SK-N-SH (cell line): ENCODE measurements around the gene GHRH. TPM values are rescaled to one million over a fixed set of nuclear protein-coding genes. Genes with fewer than 3 reads are reported as not detected.

Experiments used
- CTCF ChIA-PET: fragments of 300-600, 350-600 bp; formaldehyde crosslinking; extraction: SDS; loops from one replicate; lab custom pipeline; 2021; lab: Yijun Ruan, JAX
- POLR2A ChIA-PET: fragments of 350-600 bp; sonication (Branson Sonifier 250); formaldehyde crosslinking; extraction: SDS; loops from one replicate; lab custom pipeline; 2020; ENCODE audit warnings: antibody characterized with exemption, inconsistent platforms; lab: Yijun Ruan, JAX
- DNase-seq: peaks from one replicate; pipeline ENCODE4 v3.0.0; 2012
- H2AFZ ChIP-seq: fragments of 200-600 bp; sonication (generic); 2 replicates; pipeline ENCODE4 v1.8.1; 2016; ENCODE audit warnings: antibody characterized with exemption, mild to moderate bottlenecking, low read depth
- H3F3A ChIP-seq: fragments of 200-600 bp; sonication (generic); replicated peaks from 2 replicates; pipeline ENCODE3; 2016; ENCODE audit warnings: antibody characterized with exemption, mild to moderate bottlenecking; ENCODE audit not compliant: insufficient read depth
- H3K27ac ChIP-seq, 2 experiments: fragments of 200-500 bp in 1 of 2; fragments of 200-600 bp in 1 of 2; sonication (Bioruptor generic) in 1 of 2; sonication (generic), shearing (Covaris generic) in 1 of 2; 2 replicates each; pipeline versions ENCODE4 v1.5.1 to v1.6.1; 2014 to 2016; ENCODE audit warnings: low read depth in 2 of 2, inconsistent platforms in 1 of 2, low read length in 1 of 2, mild to moderate bottlenecking in 1 of 2, mixed read lengths in 1 of 2
- H3K27me3 ChIP-seq: fragments of 200-600 bp; sonication (generic), shearing (Covaris generic); 2 replicates; pipeline ENCODE4 v1.6.1; 2016; ENCODE audit warnings: mixed run types; ENCODE audit not compliant: insufficient read depth
- H3K36me3 ChIP-seq, 2 experiments: fragments of 200-500 bp in 1 of 2; fragments of 200-600 bp in 1 of 2; sonication (Bioruptor generic) in 1 of 2; sonication (generic) in 1 of 2; replicated peaks in 1 of 2; 2 replicates each; pipeline versions ENCODE3 to v1.5.1; 2014 to 2016; ENCODE audit warnings: low read length in 1 of 2, mild to moderate bottlenecking in 1 of 2; ENCODE audit not compliant: insufficient read depth in 2 of 2, control insufficient read depth in 1 of 2
- H3K4me1 ChIP-seq, 2 experiments: fragments of 200-500 bp in 1 of 2; fragments of 200-600 bp in 1 of 2; sonication (Bioruptor generic) in 1 of 2; sonication (generic), shearing (Covaris generic) in 1 of 2; 2 replicates each; pipeline versions ENCODE4 v1.5.1 to v1.6.1; 2014 to 2016; ENCODE audit warnings: low read depth in 1 of 2, low read length in 1 of 2, mixed run types in 1 of 2; ENCODE audit not compliant: insufficient read depth in 2 of 2, control insufficient read depth in 1 of 2
- H3K4me2 ChIP-seq: fragments of 200-600 bp; sonication (generic), shearing (Covaris generic); 2 replicates; pipeline ENCODE4 v1.6.1; 2017; ENCODE audit warnings: mixed run types
- H3K4me3 ChIP-seq, 2 experiments: fragments of 200-500 bp in 1 of 2; fragments of 200-600 bp in 1 of 2; sonication (Bioruptor generic) in 1 of 2; sonication (generic), shearing (Covaris generic) in 1 of 2; 2 replicates each; pipeline versions ENCODE4 v1.5.1 to v1.8.1; 2014 to 2016; ENCODE audit warnings: low read depth in 2 of 2, inconsistent platforms in 1 of 2, low read length in 1 of 2, mild to moderate bottlenecking in 1 of 2, mixed read lengths in 1 of 2, moderate library complexity in 1 of 2
- H3K79me2 ChIP-seq: fragments of 200-600 bp; sonication (generic); 2 replicates; pipeline ENCODE4 v1.8.1; 2017; ENCODE audit warnings: mild to moderate bottlenecking; ENCODE audit not compliant: insufficient read depth
- H3K9ac ChIP-seq: fragments of 200-600 bp; sonication (generic); 2 replicates; pipeline ENCODE4 v1.6.1; 2017; ENCODE audit warnings: mixed run types
- H3K9me2 ChIP-seq: fragments of 200-600 bp; sonication (generic); 2 replicates; pipeline ENCODE4 v1.6.1; 2017; ENCODE audit warnings: mixed run types
- H3K9me3 ChIP-seq: fragments of 200-600 bp; sonication (generic); 2 replicates; pipeline ENCODE4 v1.6.1; 2017; ENCODE audit warnings: mixed run types, mild to moderate bottlenecking, moderate library complexity
- H4K20me1 ChIP-seq: fragments of 200-600 bp; sonication (generic); 2 replicates; pipeline ENCODE4 v1.6.1; 2017; ENCODE audit warnings: mild to moderate bottlenecking, mixed run types; ENCODE audit not compliant: insufficient read depth
- CHD2 ChIP-seq: fragments of 150-350 bp; IDR thresholded peaks from 2 replicates; pipeline ENCODE4 v1.6.1; 2018; ENCODE audit warnings: low read length; ENCODE audit not compliant: partially characterized antibody
- EP300 ChIP-seq, 2 experiments: IDR thresholded peaks; 2 replicates each; pipeline versions ENCODE4 v1.4.0 to v1.6.1; 2012; ENCODE audit warnings: borderline replicate concordance in 1 of 2, low read depth in 1 of 2, low read length in 1 of 2
- GABPA ChIP-seq: IDR thresholded peaks from 2 replicates; pipeline ENCODE4 v1.4.0; 2012; ENCODE audit warnings: low read depth, mild to moderate bottlenecking
- GATA2 ChIP-seq: sonication (generic); formaldehyde crosslinking; IDR thresholded peaks from 2 replicates; pipeline ENCODE4 v1.5.0; 2020; ENCODE audit warnings: mild to moderate bottlenecking, missing genetic modification reagents
- MEF2A ChIP-seq: IDR thresholded peaks from 2 replicates; pipeline ENCODE4 v1.4.0; 2012; ENCODE audit warnings: low read depth, borderline replicate concordance
- MXI1 ChIP-seq: IDR thresholded peaks from 2 replicates; pipeline ENCODE4 v1.6.1; 2012; ENCODE audit warnings: mild to moderate bottlenecking, low read depth, low read length, improper control_type of control experiment
- NFIC ChIP-seq: IDR thresholded peaks from 2 replicates; pipeline ENCODE4 v1.4.0; 2012; ENCODE audit warnings: borderline replicate concordance
- NRF1 ChIP-seq: IDR thresholded peaks from 2 replicates; pipeline ENCODE4 v1.6.1; 2012; ENCODE audit warnings: low read depth, mild to moderate bottlenecking, low read length
- POLR2AphosphoS5 ChIP-seq: IDR thresholded peaks from 2 replicates; pipeline ENCODE4 v1.6.1; 2012; ENCODE audit warnings: low read depth, low read length
- RCOR1 ChIP-seq: fragments of 150-350 bp; IDR thresholded peaks from 2 replicates; pipeline ENCODE4 v1.6.1; 2017; ENCODE audit warnings: antibody characterized with exemption, low read length
- RFX5 ChIP-seq: IDR thresholded peaks from 2 replicates; pipeline ENCODE4 v1.6.1; 2012; ENCODE audit warnings: mild to moderate bottlenecking, improper control_type of control experiment, low read length
- RXRA ChIP-seq: IDR thresholded peaks from 2 replicates; pipeline ENCODE4 v1.4.0; 2012; ENCODE audit warnings: low read depth, mild to moderate bottlenecking, borderline replicate concordance
- TAF1 ChIP-seq: IDR thresholded peaks from 2 replicates; pipeline ENCODE4 v1.6.1; 2012; ENCODE audit warnings: low read depth, mild to moderate bottlenecking, low read length, moderate library complexity, borderline replicate concordance
- TCF12 ChIP-seq: IDR thresholded peaks from 2 replicates; pipeline ENCODE4 v1.4.0; 2012
- TEAD4 ChIP-seq: IDR thresholded peaks from 2 replicates; pipeline ENCODE4 v1.4.0; 2012; ENCODE audit warnings: mild to moderate bottlenecking, borderline replicate concordance; ENCODE audit not compliant: insufficient read depth
- WGBS: methylation state at CpG from one replicate; pipeline ENCODE4 v1.1.6; 2017; ENCODE audit warnings: low lambda C conversion rate; 5-methylcytosine and 5-hydroxymethylcytosine counted together
- polyA plus RNA-seq, 3 experiments: library from polyadenylated mRNA; depleted of rRNA; stranded (reverse); fragments of >200 nt; gene quantifications; 2 replicates each; pipeline ENCODE4 v1.2.3, GENCODE V29; 2012
- TF ChIP-seq, protein P1 (sequence below): IDR thresholded peaks from 2 replicates; pipeline ENCODE4 v1.4.0; 2012; ENCODE audit warnings: low read depth, borderline replicate concordance
- TF ChIP-seq, protein P2 (sequence below): IDR thresholded peaks from 2 replicates; pipeline ENCODE4; 2012
- TF ChIP-seq, protein P3 (sequence below): IDR thresholded peaks from 2 replicates; pipeline ENCODE4 v1.4.0; 2012; ENCODE audit warnings: low read depth, borderline replicate concordance
- TF ChIP-seq, protein P4 (sequence below): fragments of 150-350 bp; IDR thresholded peaks from 2 replicates; pipeline ENCODE4 v1.6.1; 2017; ENCODE audit warnings: antibody characterized with exemption, low read length, low read depth, borderline replicate concordance

Gene GHRH
- polyA plus RNA-seq, 1 of the 3 experiments (the other 2 are of a cell fraction): not detected

DNA sequence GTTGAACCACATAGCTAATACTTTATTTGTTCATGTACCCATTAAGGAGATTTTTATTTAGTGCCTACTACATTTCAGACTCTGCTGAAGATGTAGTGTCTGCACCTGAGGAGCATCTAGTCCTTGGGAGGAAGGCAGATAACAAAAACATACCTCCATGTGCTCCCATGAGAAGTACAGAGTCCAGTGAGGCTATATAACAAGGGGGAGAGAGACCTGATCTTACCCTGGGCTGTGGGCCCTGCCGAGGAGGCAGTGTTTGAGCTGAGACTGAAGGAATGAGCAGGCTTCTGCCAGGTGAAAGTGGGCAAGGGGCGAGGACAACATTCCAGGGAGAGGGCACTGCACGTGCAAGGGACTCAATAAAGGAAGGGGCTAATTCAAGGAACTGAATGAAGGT lies 39.9 kb upstream of the GHRH start:
- peaks cover 32 to 35% of the 10 kb centered on the region in 2 experiments for H3K36me3 ChIP-seq
- H3F3A ChIP-seq: peaks cover 4% of the 10 kb centered on the region
- WGBS: 96% methylated on average over 3 of the region's 3 CpGs
- TF ChIP-seq, protein P1, sequence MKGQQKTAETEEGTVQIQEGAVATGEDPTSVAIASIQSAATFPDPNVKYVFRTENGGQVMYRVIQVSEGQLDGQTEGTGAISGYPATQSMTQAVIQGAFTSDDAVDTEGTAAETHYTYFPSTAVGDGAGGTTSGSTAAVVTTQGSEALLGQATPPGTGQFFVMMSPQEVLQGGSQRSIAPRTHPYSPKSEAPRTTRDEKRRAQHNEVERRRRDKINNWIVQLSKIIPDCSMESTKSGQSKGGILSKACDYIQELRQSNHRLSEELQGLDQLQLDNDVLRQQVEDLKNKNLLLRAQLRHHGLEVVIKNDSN: no peak
- TF ChIP-seq GABPA (no peak), TEAD4 (no peak), NRF1 (no peak), GATA2 (CRISPR knock-in tag) (no peak), CHD2 (no peak), RCOR1 (no peak), TAF1 (no peak), RFX5 (no peak), MXI1 (no peak), MEF2A (no peak), POLR2AphosphoS5 (no peak)
- TF ChIP-seq, protein P2, sequence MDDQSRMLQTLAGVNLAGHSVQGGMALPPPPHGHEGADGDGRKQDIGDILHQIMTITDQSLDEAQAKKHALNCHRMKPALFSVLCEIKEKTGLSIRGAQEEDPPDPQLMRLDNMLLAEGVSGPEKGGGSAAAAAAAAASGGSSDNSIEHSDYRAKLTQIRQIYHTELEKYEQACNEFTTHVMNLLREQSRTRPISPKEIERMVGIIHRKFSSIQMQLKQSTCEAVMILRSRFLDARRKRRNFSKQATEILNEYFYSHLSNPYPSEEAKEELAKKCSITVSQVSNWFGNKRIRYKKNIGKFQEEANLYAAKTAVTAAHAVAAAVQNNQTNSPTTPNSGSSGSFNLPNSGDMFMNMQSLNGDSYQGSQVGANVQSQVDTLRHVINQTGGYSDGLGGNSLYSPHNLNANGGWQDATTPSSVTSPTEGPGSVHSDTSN: no peak
- TF ChIP-seq, protein P3, sequence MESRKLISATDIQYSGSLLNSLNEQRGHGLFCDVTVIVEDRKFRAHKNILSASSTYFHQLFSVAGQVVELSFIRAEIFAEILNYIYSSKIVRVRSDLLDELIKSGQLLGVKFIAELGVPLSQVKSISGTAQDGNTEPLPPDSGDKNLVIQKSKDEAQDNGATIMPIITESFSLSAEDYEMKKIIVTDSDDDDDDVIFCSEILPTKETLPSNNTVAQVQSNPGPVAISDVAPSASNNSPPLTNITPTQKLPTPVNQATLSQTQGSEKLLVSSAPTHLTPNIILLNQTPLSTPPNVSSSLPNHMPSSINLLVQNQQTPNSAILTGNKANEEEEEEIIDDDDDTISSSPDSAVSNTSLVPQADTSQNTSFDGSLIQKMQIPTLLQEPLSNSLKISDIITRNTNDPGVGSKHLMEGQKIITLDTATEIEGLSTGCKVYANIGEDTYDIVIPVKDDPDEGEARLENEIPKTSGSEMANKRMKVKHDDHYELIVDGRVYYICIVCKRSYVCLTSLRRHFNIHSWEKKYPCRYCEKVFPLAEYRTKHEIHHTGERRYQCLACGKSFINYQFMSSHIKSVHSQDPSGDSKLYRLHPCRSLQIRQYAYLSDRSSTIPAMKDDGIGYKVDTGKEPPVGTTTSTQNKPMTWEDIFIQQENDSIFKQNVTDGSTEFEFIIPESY: no peak
- no peak overlapping the region for H3K9ac ChIP-seq
- H3K79me2 ChIP-seq: peaks cover 69% of the 10 kb centered on the region
- ChIA-PET CTCF (interaction anchor here (0.6 to 3.2 kb wide), 2 partner anchors 11 to 18 kb away, joined by 3 to 8 read pairs; no protein-coding TSS in a partner anchor), POLR2A (no interaction called here)
- no peaks in the 10 kb centered on the region for H3K9me3 ChIP-seq
- DNase-seq: no peak
- no peaks in the 10 kb centered on the region for H3K9me2 ChIP-seq
- H3K4me2 ChIP-seq: no peak overlapping the region
- no peak overlapping the region for H3K27ac ChIP-seq
- no peak overlapping the region for H3K4me3 ChIP-seq
- H3K4me1 ChIP-seq: peaks cover 10 to 18% of the 10 kb centered on the region in 2 experiments; a peak in 3 of 4 replicates
- H4K20me1 ChIP-seq: no peaks in the 10 kb centered on the region
- H2AFZ ChIP-seq: no peak overlapping the region
- no peaks in the 10 kb centered on the region for H3K27me3 ChIP-seq

DNA sequence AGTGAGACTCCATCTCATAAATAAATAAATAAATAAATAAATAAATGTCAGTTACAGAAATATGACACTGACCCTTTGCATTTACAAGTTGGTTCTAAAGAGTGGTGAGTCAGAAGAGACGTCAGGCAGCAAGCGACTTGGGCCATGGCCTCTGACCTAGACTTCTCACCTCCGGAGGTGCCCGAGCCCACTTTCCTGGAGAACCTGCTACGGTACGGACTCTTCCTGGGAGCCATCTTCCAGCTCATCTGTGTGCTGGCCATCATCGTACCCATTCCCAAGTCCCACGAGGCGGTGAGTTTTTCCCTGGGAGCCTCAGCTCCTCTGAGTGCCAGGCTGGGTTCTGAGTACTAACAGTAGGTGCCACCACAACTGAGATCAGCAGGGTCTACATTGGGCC lies 39.5 kb upstream of the GHRH start:
- WGBS: 88% methylated on average over 9 of the region's 9 CpGs
- no peaks in the 10 kb centered on the region for H3K9me3 ChIP-seq
- H3F3A ChIP-seq: peaks cover 9% of the 10 kb centered on the region
- no peak overlapping the region for H3K4me2 ChIP-seq
- peaks cover 14 to 18% of the 10 kb centered on the region in 2 experiments; a peak in 3 of 4 replicates for H3K4me1 ChIP-seq
- H3K27me3 ChIP-seq: no peaks in the 10 kb centered on the region
- H3K9ac ChIP-seq: no peak overlapping the region
- peaks cover 3% of the 10 kb centered on the region; the same call in 1 of the 2 replicates for H3K9me2 ChIP-seq
- no peaks in the 10 kb centered on the region for H4K20me1 ChIP-seq
- H2AFZ ChIP-seq: no peak overlapping the region
- H3K36me3 ChIP-seq: peaks cover 27 to 37% of the 10 kb centered on the region in 2 experiments
- POLR2A ChIA-PET: no interaction called here
- CTCF ChIA-PET: interaction anchor here (0.6 to 3.2 kb wide), 2 partner anchors 11 to 18 kb away, joined by 3 to 8 read pairs; no protein-coding TSS in a partner anchor
- H3K79me2 ChIP-seq: peaks cover 74% of the 10 kb centered on the region
- no peak for DNase-seq
- H3K27ac ChIP-seq: no peak overlapping the region
- H3K4me3 ChIP-seq: no peak overlapping the region
- TF ChIP-seq, protein P4, sequence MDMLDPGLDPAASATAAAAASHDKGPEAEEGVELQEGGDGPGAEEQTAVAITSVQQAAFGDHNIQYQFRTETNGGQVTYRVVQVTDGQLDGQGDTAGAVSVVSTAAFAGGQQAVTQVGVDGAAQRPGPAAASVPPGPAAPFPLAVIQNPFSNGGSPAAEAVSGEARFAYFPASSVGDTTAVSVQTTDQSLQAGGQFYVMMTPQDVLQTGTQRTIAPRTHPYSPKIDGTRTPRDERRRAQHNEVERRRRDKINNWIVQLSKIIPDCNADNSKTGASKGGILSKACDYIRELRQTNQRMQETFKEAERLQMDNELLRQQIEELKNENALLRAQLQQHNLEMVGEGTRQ: no peak
- TF ChIP-seq MXI1 (no peak), TEAD4 (no peak), CHD2 (no peak), GABPA (no peak), TAF1 (no peak), EP300 (IDR thresholded peaks at IDR 0.05; ENCODE audit: borderline replicate concordance in 1 of 2, low read depth in 1 of 2, low read length in 1 of 2) (no peak), NFIC (no peak), RFX5 (no peak), TCF12 (no peak), RXRA (no peak)
- TF ChIP-seq, protein P2: no peak
- TF ChIP-seq, protein P1: no peak
